NCI-H524 (cell line): ENCODE data around the gene TRABD.
A peak's percentile ranks its signal among the peaks of the same experiment; 100 is the strongest.
"Not testable (repeated sequence)": the region's sequence is repeated elsewhere in the genome, so short reads cannot be mapped to it uniquely, and the experiment has no call there.

ENCODE experiments used
- DNase-seq, 2 experiments: peaks; one replicate each; lab custom pipeline; 2025; lab: John Stamatoyannopoulos, UW

The TRABD gene

DNA sequence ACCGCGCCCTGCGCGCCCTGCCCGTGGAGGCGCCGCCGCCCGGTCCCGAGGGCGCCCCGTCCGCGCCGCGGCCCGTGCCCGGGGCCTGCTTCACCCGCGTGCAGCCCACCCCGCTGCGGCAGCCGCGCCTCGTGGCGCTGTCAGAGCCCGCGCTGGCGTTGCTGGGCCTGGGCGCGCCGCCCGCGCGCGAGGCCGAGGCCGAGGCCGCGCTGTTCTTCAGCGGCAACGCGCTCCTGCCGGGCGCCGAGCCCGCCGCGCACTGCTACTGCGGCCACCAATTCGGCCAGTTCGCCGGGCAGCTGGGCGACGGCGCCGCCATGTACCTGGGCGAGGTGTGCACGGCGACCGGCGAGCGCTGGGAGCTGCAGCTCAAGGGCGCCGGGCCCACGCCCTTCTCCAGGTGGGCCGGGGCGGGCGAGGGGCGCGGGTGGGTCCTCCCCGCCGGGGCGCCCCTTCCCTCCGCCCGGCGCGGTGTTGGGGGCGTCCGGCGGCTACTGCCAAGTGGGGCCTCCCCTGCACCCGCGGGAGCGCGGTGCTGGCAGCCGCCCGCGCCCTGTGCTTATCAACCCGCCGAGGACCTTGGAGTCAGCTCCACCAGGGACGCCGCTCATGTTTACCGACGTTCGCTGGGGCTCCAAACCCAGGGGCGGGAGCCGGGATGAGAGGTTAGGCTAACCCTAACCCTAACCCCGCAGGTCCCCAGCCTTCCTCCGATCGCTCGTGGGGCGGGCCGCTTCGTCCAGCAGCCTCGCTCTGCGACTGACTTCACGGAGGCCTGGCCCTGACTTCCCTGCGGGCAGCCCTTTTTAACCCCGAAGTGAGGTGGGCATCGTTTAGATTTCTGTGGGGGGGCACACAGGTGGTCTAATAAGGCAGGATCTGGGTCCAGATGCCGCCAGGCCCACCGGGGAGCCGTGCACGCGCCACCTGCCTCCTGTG is 15.7 kb downstream of the TRABD start:
- DNase-seq, result peak in 1 of 2 experiments; percentile 27

DNA sequence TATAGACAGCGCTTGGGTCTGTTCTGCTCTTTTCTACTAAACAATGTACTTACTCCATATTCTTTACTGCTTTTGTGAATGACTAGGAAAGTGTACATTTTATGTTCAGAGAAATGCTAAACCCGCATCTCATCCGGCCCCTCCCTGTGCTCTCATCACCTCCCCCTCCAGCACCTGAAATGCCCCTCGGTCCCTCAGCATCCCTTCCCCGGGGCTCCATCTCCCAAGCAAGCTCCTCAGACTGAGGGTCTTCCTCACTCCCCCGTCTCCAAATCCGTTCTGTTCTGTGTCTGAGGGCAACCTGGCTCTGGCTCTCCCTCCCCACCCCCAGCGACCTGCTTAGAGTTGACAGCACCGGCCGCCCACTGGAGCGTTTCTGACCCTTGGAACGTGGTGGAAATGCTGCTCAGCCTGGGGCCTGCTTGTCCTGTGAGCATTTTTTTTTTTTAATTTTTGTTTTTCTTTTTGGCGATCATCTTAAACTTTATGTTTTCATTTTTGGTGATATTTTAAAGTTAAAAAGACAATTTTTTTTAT is 16.5 kb downstream of the TRABD start:
- DNase-seq, result no peak

DNA sequence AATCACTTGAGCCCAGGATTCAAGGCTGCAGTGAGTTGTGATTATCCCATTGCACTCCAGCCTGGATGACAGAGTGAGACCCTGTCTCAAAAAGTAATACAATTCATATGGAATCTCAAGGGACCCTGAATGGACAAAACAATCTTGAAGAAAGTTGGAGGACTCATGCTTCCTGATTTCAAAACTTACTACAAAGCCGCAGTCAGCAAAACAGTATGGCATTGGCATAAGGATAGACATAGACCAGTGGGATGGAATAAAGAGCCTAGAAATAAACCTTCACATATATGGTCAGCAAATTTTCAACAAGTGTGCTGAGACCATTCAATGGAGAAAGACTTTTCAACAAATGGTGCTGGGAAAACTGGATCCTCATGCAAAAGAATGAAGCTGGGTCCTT is 17.6 kb downstream of the TRABD start:
- no peak for DNase-seq

DNA sequence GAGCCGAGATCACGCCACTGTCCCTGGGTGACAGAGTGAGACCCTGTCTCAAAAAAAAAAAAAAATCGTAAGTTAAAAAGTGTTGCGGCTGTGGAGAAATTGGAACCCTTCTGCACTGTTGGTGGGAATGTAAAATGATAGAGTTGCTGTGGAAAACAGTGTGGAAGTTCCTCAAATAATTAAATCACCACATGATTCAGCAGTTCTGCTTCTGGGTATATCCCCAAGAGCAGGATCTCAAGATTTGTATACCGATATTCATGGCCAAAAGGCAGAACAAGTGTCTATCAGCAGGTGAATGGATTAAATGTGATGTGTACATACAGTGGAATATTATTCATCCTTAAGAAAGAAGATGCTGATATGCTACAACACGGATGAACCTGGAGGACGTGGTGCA is 18.9 kb downstream of the TRABD start:
- no peak for DNase-seq

DNA sequence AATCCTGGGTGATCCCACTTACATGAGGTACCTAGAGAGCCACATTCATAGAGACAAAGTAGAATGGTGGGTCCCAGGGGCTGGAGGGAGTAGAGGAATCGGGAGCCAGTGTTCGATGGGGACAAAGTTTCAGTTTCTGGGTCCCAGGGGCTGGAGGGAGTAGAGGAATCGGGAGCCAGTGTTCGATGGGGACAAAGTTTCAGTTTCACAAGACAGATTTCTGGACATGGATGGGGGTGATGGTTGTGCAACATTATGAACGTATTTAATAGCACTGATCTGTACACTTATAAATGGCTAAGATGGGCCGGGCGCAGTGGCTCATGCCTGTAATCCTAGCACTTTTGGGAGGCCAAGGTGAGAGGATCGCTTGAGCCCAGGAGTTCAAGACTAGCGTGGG is 19.3 kb downstream of the TRABD start:
- DNase-seq, result not testable (repeated sequence)

DNA sequence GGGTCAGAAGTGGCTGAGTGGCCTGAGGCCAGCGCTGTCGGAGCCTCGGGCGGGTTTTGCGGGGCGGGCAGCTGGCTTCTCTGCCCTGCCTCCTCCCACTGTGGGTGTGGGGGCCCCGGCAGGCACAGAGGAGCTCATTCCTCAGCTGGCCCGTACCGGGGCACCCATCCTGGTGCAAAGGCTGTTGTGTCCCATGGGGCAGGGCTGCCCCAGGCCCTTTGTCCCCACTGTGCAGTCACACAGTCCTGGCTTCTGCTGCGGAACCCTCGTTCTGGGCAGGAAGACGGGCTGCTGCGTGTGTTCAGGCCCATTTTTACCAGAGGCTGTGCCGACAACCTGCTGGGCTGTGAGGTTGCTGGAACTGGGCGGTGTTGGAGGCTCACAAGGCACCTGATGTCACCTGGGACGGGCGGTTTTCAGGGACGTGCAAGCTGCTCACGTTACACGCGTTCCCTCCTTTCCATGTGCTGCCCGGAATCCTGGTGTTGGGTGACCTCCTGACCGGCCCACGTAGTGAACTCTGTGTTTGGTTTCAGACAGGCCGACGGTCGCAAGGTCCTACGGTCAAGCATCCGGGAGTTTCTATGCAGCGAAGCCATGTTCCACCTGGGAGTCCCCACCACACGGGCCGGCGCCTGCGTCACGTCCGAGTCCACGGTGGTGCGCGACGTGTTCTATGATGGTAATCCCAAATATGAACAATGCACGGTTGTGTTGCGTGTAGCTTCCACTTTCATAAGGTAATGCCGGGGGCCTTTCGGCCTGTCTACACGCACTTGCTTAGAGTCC is 20.3 kb downstream of the TRABD start:
- no peak for DNase-seq

DNA sequence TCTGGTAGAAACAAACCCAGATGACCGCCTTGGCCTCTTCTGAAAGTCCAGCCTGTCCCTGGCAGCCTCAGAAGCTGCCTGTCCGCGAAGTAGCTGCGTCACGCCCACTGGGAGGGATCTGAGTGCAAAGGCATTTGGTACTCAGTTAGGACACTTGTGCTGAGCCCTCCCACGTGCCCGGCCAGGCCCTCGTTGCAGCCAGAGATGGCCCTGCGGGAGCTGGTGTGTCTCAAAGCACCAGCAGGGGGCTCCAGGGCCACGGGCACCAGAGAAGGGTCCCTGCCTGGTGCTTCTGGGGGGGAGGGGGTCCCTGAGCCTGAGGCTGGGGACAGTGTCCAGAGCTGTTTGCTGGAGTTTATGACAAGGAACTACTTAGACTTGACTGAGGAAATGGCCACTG is 20.9 kb downstream of the TRABD start:
- peak in 1 of 2 experiments; percentile 38 for DNase-seq

DNA sequence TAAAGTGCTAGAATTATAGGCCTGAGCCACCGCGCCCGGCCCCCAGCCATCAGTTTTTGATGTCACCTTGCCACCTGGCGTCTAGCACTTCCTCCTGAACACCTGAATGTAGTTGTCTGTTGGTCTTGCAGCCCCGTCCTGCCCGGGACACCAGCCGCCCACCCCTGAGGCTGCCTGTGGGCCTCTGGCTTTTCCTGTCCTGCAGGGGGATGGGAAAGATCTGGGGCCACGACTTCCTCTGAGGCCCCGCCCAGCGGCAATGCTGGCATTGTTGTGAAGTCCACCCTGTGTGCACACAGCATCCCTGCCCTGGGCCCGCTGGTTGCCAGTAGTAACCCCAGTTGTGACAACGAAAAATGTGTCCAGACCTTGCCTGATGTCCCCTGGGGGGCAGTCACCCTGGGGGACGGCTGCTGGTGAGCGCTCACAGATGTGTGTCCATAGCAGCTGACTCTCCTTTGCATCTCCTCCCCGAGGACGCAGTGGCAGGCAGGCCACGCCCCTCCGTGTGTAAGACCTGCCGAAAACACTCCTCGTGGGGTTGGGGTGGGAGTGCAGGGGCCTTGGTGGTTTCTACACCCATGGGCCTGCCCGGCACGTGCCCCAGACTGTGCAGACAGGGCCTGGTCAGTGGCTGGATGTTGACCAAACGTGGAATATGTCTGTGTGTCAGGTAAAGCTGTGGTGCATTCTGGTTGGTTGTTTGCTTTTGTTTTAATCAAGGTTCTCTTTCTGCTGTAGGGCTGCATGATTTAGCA is 21.8 kb downstream of the TRABD start:
- DNase-seq, result no peak

DNA sequence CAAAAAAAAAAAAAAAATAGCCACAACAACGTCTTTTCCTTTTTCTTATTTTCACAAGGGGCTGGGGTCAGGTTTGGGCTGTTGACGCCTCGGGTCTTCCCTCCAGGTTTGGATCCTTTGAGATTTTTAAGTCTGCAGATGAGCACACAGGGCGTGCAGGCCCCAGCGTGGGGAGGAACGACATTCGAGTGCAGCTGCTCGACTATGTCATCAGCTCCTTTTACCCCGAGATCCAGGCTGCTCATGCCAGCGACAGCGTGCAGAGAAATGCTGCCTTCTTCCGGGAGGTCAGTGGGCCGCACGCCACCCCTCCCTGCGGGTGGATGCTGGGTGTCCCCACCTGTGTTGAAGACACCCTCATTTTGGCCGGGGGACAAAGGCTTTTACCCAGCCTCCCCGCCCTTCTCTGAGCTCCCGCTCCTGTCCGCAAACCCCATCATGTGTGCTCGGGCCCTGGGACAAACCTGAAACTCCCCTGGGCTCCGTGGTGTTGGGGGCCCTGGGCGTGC is 22.8 kb downstream of the TRABD start:
- no peak for DNase-seq

DNA sequence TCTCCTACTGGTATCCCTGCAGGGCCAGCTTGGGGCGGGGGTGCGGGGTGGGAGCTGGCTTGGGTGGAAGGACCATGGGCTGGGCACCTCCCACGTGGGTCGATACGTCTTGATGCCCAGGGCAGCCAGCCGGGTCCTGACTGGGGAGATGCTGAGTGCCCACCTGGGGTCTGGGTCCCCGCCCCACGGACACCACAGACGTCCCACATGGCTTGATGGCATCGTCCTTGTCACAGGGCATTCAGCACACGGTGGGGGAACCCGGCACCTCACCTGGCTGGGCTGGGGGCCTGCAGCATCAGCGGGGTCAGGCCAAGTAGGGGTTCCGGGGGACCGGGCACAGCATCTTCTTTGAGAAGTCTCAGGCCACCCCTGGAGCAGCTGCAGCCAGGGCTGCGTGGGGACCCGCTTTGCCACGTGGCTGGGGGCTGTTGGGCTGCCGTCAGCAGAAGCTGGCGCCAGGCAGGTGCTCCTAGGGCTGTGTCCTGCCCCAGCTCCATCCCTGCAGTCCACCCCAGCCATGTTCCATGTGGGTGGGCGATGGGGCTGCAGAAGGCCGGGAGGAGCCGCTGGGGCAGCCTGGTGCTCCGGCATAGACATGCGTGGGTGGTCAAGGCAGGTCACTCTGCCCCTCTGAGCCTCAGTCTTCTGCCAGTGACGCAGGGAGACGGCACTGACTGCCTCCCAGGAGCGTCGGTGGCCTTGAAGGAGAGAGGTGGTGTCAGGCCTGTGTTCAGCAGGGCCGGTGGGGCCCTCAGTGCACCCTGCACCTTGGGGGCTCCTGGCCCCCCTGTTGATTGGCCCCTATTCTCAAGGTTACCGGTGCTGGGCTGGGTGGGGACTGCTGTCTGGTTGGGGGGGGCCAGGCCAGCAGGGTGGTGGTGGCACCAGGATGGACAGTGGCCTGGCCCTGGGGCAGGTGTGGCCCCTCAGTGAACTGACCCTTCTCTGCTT is 23.5 kb downstream of the TRABD start:
- DNase-seq, result no peak

DNA sequence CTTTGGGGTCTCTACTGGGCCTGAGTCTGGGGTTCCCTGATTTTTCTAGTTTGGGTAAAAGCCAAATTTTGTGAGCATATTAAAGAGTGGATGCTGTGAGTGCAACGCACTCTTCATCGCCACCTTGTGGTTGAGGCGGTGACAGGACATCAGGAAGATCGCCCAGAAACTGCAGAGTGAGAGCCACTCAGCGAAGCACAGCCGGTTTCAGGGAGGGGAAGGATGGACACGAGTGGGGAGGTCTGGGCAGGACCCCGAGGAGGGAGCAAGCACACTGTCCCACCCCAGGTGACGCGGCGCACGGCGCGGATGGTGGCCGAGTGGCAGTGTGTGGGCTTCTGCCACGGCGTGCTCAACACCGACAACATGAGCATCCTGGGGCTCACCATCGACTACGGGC is 24.2 kb downstream of the TRABD start:
- peak in 1 of 2 experiments; percentile 54 for DNase-seq

DNA sequence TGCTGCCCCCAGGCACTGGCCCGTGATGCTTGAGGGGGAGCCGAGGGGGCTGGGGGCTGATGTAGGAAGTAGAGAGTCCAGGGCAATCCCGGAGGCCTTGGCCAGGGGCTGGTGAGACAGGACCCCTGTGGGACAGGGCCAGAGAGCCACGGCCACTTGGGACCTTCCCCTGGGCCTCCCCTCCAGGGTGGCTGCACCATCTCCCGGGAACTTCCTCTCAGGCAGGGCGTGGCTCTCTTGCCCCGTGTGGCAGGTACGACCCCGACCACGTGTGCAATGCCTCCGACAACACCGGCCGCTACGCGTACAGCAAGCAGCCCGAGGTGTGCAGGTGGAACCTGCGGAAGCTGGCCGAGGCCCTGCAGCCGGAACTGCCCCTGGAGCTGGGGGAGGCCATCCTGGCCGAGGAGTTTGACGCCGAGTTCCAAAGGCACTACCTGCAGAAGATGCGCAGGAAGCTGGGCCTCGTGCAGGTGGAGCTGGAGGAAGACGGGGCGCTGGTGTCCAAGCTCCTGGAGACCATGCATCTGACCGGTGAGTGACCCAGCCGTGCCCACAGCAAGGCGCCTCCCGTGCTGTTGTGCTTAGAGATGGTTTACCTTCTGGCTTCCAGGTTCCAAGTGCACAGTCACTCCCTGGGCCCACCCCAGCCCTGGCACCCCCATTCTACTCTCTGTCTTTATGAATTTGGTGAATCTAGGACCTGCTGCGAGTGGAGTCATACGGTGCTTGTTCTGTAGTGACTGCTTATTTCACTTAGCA is 24.8 kb downstream of the TRABD start:
- no peak for DNase-seq

DNA sequence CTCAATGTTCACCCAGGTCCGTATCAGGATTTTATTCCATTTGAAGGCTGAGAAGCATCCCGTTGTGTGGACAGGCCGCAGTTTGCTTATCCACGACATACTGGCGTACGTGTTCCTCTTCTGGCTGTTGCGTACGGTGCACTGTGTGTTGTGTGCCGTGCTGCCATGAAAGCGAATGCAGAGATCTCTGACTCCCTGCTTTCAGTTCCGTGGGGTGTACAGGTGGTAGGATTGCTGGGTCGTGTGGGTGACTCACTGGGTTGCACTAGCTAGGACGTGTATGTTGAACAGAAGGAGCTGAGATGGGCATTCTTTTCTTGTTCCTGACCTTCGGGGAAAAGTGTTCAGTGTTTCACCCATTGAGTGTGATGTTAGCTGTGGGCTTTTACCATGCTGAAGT is 25.4 kb downstream of the TRABD start:
- no peak for DNase-seq

DNA sequence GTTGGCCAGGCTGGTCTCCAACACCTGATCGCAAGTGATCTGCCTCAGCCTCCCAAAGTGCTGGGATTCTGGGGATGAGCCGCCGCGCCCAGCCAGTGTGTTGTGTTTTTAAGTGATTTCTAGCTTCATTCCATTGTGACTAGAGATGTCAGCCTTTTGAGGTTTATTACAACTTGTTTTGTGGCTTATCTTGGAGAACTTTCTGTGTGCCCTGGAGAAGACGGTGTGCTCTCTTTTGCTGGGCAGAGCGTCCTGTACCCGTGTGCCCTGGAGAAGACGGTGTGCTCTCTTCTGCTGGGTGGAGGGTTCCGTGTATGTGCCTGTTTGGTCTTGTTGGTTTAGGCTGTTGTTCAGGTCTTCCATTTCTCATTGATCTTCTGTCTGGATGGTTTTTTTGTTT is 27.6 kb downstream of the TRABD start:
- DNase-seq, result no peak

DNA sequence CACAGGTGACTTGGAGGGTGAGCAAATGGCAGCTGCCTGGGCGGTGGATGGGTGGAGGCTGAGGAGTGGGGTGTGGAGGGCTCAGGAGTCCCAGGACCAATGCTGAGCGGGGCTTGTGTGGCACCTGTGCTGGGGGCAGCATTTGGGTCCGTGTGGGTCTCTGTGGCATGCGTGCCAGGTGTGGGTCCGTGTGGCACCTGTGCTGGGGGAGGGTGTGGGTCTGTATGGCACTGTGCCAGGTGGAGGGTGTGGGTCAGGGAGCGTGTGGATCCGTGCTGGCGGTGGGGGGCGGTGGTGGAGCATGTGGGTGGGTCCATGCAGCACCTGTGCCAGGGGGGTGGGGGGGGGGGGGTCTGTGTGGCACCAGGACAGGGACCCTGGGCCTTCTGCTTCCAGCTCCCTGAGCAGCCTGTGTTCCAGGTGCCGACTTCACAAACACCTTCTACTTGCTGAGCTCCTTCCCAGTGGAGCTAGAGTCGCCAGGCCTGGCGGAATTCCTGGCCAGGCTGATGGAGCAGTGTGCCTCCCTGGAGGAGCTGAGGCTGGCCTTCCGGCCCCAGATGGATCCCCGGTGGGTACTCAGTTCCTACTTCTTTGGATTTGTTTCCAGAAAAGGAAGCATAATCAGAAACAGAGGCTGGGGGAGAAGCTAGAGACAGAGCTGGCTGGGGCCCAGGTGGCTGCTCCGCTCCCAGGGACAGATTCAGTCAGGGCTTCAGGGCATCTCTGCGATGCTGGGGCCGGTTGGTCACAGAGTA is 29.8 kb downstream of the TRABD start:
- no peak for DNase-seq

DNA sequence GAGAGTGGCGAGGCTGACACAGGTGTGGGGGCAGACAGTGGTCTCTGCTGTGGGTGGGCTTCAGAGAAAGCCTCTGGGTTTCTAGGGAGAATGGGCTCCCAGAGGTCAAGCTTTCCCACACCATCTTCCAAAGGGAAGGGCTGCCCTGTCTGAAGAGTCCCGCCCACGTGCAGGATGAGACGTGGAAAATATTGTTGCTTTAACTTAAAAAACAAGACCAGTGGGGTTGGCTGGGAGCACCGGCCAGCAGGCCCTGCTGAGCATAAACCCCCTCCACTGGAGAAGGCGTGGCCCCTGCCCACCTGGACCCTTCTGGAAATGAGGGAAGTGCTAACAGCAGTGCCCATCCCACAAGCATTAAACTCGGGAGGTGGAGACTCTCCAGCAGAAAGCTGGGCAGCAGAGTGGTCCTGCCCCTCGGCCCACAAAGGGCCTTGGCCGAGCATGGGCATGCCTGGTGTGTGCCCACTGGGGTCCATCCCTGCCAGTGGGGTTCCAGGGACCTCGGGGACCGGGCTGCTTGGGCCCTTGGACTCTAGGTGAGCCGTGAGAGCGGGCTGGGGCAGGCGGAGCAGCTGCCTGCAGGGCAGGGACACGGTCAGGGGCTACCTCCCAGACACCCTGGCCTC is 30.5 kb downstream of the TRABD start:
- DNase-seq, result no peak

DNA sequence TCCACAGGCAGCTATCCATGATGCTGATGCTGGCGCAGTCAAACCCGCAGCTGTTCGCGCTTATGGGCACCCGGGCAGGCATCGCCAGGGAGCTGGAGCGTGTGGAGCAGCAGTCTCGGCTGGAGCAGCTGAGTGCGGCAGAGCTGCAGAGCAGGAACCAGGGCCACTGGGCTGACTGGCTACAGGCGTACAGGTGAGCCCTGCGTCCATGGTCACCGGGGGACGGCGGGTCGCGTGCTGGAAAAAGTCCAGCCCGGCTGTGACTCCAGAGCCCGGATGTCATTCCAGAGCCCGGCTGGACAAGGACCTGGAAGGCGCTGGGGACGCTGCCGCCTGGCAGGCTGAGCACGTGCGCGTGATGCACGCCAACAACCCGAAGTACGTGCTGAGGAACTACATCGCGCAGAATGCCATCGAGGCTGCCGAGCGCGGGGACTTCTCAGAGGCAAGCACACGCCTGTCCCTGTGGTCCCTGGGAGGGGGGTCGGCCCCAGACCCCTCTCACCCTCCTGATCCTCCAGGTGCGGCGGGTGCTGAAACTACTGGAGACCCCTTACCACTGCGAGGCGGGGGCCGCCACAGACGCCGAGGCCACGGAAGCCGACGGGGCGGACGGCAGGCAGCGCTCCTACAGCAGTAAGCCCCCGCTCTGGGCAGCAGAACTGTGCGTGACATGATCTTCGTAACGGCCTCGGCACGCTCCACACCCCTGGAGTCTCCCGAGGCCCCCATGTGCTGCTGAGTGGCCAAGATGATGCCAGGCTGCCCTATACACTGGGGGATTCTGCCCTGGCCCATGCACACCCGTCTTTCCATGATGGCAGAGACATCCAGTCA is 31.2 kb downstream of the TRABD start:
- DNase-seq, result no peak
